Measurements from ENCODE around the gene TMEM175. TPM values are rescaled to one million over a fixed set of nuclear protein-coding genes. Genes with fewer than 3 reads are reported as not detected.
"Not testable (repeated sequence)": the region's sequence is repeated elsewhere in the genome, so short reads cannot be mapped to it uniquely, and the experiment has no call there.

TMEM175 gene
- total RNA-seq, 1 experiment from 2014 or later: 10.5 TPM

DNA sequence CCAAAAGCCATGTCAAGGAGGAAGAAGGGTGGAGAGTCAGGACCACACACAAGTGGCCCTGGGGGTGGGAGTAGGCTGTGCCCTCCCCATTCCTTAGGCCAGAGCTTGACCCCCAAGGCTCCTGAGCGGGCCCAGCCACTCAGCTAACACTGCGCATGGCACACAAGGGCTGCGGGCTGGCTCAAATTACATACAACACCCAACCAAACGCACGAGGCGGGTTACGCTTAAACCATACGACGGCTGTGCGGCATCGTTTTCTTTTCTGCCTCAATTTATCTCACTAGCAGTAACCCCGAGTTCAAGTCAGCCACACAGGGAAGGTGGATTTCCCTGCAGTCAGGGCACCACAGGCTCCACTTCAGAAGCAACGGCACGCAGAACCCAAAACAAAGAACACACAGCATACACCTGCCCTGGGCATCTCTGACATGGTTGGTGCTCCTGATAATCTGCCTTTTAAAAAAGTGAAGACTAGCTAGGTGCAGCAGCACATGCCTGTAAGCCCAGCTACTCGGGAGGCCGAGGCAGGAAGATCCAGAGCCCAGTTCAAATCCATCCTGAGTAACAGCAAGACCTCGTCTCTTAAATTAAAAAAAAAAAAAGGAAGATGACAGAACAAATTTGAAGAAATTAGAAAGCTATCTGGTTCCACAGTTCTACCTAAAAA is 3.0 kb upstream of the TMEM175 start:
- in situ Hi-C loops (cut with HindIII; ENCODE audit: low pct_unique_long_range_greater_than_20kb, low sequenced_read_pairs): no loop called here
- DNase-seq (ENCODE audit: low read depth, low spot score): no peak

DNA sequence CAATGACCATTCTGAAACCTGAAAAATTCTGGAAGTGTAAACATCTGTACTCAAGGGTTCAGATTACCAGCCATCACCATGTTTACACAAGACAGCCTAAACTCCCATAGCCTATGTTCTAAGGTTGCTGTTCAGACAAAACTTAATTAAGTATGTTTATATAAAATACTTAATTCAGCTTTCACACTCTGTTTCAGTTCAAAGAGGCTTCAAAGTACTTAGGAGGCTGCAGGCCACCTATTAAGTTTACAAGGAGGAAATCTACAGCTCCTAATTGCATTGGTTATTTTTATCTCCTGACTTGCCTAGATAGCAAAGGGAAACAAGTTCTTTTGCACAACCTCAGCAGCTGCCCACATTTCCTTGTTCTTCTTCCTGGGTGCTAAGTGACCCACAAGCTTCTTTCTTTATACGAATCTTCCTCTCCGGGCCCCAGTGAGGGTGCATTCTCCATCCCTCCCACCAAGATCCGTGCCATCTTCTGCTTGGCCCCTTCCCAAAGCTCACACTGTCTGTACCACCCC is 2.2 kb upstream of the TMEM175 start:
- no peak for DNase-seq (ENCODE audit: low read depth, low spot score)
- in situ Hi-C loops (cut with HindIII; ENCODE audit: low pct_unique_long_range_greater_than_20kb, low sequenced_read_pairs): no loop called here

DNA sequence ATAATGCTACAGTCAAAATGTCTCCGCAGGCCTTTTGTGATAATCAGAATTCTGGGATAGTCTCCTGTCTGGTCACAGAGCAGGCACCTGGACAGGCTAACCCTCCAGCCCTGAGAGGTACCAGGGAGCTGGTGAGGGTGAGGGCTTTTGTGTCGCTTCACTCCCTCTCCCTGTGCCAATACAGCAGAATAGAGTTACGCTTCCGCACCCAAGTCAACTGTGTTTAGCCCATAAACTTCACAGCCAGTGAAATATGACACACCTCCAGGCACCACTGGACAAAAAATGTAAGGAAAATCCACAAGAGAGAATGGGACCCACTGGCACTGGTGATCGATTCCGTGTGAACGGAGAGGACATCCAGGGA is 1.4 kb upstream of the TMEM175 start:
- in situ Hi-C loops (cut with HindIII; ENCODE audit: low pct_unique_long_range_greater_than_20kb, low sequenced_read_pairs): no loop called here

DNA sequence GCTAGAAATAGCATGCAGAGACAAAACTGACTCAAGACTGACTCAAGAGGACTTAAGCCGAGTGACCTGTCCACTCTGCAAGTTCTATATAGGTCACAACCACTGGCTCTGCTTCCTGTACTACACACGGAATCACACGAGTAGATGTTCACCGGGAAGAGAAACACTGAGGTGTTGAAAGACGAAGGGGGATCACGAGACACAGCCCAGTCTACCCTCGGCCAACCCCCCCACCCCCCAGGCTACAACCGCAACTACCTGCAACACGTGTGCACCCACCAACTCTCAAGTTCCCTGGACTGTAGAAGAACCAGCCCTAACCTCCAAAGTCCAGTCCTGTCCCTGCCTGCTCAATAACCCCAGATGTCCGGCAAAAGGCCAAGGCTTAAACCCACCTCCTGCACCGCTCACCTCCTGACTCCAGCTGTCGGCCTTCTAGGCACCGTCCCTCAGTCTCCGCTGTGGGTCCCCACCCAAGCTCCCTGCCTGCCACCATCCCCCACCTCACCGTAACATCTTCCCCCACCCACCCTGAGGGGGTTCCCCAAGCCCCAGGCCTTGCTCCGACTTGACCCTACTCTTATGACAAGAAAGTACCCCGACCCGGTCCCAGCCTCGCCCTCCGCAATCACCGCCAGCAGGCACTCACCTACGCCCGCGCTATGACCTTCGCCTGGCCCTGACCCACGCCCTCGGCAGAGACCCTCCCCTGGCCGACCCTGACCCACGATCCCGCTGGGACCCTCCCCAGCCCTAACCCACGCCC is 883 bp upstream of the TMEM175 start:
- in situ Hi-C loops (cut with HindIII; ENCODE audit: low pct_unique_long_range_greater_than_20kb, low sequenced_read_pairs): no loop called here
- DNase-seq (ENCODE audit: low read depth, low spot score): no peak

More for the DNA sequence above, 1.4 kb upstream of the TMEM175 start:
- no peak for DNase-seq (ENCODE audit: low read depth, low spot score)

DNA sequence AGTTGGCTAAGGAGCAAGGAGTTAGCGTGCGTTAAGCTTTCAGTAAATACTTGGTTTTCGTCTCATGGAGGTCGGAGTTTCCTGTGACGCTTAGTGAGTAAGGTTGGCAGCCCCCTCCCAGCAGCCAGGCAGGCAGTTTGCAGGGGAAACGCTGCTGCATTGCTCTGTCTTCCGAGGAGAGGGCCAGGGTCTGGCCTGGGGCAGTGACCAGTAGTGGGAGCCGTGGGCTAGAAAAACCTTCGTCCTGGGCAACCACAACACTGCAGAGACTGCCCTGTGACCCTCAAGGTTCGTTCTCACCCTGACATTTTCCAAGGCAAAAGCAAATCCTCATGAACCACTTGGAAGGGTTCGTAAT is 432 bp downstream of the TMEM175 start:
- DNase-seq (ENCODE audit: low read depth, low spot score): no peak
- in situ Hi-C loops (cut with HindIII; ENCODE audit: low pct_unique_long_range_greater_than_20kb, low sequenced_read_pairs): no loop called here

DNA sequence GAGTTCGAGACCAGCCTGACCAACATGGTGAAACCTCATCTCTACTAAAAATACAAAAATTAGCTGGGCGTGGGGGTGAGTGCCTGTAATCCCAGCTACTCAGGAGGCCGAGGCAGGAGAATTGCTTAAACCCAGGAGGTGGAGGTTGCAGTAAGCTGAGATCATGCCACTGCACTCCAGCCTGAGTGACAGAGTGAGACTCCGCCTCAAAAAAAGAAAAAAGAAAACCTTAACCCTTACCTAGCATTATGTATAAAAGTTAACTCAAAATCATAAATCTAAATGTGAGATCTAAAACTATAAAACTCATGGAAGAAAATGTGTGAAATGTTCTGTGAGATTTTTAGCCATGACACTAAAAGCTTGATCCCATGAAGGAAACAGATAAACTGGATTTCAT is 7.2 kb downstream of the TMEM175 start:
- in situ Hi-C loops (cut with HindIII; ENCODE audit: low pct_unique_long_range_greater_than_20kb, low sequenced_read_pairs): not testable (repeated sequence)

DNA sequence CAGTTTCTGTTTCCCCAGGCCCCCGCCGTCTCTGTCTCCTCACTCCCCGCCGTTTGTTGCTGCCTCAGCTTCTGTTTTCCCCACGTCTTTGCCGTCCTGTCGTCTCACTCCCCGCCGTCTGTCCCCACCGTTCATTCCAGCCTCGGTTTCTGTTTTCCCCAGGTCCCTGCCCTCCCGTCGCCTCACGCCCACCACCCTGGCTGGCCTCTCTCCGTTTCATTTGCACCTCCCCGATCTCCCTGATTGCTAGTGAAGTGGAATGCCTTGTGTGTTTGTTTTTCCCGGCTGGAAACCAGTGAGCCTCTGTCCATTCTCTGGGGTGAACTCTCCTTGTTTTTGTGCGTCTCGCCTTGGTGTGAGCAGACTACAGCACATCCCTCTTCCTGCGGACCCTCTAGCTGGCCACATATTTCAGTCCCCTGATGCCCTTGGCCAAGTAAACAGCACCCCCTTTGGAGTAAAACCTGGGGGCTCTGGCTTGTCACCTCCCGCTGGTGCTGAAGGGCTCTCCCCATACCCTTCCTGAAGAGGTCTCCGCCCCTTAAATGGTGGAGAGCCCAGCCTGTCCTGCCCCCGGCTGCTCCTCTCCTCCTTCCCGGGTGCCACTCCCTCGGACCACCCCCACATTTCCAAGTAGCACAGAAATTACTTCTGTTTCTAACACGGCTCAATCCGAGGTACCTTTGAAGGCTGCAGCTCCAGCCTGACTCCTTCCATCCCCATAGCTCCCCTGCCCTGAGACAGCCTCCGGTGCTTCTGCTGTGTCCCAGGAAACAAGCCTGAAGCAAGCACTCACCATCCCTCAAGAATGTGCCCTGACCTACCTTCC is 13.2 kb downstream of the TMEM175 start:
- no peak for DNase-seq (ENCODE audit: low read depth, low spot score)
- in situ Hi-C loops (cut with HindIII; ENCODE audit: low pct_unique_long_range_greater_than_20kb, low sequenced_read_pairs): no loop called here

More for the DNA sequence above, 7.2 kb downstream of the TMEM175 start:
- not testable (repeated sequence) for DNase-seq (ENCODE audit: low read depth, low spot score)

DNA sequence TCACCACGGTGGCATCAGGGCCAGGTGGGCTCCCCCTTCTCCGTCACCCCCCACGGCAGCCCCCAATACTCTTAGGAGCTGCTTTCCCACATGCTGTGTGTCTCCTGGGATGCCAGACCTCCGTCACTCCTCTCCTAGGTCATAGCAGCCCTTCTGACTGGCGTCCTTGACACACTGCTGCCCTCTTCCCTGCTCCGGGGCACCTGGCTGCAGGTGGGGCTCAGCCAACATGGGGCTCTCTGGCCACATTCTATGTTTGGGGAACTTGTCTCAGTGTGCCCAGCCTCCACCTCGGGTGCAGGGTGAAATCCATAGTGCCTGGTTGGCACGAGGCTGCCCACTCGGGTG is 13.8 kb downstream of the TMEM175 start:
- in situ Hi-C loops (cut with HindIII; ENCODE audit: low pct_unique_long_range_greater_than_20kb, low sequenced_read_pairs): no loop called here
- no peak for DNase-seq (ENCODE audit: low read depth, low spot score)

DNA sequence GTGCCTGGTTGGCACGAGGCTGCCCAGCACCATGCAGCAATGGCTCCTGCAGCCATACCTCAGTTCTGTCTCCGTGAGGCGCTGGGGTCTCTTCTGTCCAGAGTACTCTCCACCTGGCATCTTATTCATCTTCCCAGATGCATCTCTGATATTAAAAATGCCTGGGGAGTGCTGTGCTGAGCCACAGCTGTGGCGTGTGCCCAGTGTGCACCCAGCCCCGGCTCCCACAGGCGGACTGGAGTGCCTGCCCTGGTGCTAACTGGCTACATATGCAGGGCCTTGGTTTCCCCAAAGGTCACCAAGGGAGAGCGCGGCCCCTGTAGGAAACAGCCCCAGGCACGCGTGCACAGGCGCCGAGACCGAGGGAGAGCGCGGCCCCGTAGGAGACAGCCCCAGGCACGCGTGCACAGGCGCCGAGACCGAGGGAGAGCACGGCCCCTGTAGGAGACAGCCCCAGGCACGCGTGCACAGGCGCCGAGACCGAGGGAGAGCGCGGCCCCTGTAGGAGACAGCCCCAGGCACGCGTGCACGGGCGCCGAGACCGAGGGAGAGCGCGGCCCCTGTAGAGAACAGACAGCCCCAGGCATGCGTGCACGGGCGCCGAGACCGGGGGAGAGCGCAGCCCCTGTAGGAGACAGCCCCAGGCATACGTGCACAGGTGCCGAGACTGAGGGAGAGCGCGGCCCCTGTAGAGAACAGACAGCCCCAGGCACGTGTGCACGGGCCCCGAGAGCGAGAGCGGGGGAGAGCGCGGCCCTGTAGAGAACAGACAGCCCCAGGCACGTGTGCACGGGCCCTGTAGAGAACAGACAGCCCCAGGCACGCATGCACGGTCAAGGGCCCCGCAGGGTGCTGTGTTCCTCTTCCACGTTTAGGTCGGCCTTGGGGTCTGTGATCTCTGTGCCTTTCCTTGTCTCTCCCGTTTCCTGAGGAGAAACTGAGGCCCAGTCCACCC is 14.5 kb downstream of the TMEM175 start:
- no peak for DNase-seq (ENCODE audit: low read depth, low spot score)
- in situ Hi-C loops (cut with HindIII; ENCODE audit: low pct_unique_long_range_greater_than_20kb, low sequenced_read_pairs): no loop called here

DNA sequence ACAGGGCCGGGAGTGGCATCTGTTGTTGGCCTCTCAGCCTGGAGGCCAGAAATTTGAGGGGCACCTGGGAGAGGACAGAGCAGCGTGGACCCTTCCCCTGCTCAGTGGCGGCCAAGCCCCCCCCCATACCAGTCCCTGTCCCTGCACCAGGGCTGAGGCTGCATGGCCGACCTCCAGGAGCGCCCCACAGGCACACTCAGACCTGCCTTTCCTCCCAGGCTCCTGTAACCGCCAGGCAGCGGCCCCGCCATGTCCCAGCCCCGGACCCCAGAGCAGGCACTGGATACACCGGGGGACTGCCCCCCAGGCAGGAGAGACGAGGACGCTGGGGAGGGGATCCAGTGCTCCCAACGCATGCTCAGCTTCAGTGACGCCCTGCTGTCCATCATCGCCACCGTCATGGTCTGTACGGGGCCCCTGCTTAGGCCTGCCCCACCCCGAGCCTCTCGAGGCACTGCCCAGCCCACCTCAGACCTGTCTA is 15.3 kb downstream of the TMEM175 start:
- in situ Hi-C loops (cut with HindIII; ENCODE audit: low pct_unique_long_range_greater_than_20kb, low sequenced_read_pairs): no loop called here
- DNase-seq (ENCODE audit: low read depth, low spot score): no peak

DNA sequence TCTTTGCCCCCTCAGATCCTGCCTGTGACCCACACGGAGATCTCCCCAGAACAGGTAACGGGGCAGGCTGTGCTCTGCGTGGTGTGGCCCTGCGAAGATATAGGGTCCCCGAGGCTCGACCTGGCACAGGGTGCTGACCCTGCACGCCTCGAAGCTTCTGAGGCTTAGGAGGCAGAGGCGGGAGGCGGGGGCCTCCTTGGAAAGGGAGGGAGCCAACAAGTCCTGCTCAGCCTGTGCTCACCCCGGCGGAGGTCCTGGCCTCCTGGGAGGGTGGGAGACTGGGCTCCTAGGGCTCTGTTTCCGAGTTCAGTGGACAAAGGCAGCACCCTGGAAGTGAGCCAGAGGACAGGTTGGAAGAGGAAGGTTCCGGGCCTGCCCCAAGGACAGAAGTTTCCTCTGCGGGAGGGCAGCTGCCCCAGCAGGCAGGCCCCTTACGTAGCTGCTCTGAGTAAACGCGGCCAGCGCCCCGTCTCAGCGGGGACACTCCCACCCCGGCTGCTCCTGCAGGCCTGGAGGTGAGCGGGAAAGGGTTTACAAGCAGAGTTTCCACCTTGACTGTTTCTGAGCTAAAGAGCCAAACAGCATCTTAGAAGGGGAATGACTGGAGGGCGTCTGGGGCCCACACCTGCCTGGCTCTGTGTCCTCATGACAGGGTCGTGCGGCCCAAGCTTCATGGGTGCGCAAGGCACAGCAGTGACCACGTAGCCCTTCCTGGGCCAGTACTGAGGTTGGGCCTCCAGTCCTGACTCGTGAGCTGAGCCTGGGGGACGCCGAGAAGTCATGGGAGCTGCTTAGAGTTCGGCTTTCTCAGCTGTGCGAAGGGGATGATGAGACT is 16.1 kb downstream of the TMEM175 start:
- in situ Hi-C loops (cut with HindIII; ENCODE audit: low pct_unique_long_range_greater_than_20kb, low sequenced_read_pairs): no loop called here
- DNase-seq (ENCODE audit: low read depth, low spot score): no peak

DNA sequence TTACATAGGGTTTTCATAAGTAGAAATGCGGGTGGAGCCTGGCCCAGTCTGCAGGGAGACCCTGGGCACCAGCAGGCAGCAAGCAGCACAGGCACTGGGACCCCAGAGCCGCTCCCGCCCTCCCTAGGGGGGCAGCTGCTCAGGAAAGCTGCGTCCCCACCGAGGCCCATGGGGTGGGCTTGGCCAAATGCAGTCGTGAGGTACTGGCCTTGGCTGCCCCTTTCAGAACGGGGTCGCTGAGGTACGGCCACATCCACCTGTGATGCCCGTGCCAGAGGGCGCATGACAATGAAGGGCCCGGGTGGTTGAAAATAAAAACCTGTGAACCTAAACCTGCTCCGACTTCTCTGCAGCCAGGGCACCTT is 16.7 kb downstream of the TMEM175 start:
- in situ Hi-C loops (cut with HindIII; ENCODE audit: low pct_unique_long_range_greater_than_20kb, low sequenced_read_pairs): no loop called here

DNA sequence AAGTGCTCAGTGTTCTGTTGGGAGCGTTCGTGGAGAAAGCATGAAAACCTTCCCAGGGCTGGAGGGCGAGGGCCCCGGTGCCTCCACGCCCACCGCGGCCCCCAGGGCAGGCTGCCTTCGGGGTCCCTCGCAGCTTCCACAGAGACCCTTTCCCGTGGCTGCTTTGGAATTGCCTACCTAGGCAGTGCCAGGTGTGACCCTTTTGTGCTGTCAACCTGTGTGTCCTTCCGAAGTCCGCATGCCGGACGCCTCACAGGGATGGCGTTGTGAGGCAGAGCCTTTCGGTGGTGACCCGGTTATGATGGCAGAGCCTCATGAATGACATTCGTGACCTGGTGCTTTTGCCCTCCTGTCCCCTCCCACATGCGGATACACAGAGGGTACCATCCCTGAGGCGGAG is 17.4 kb downstream of the TMEM175 start:
- DNase-seq (ENCODE audit: low read depth, low spot score): no peak
- in situ Hi-C loops (cut with HindIII; ENCODE audit: low pct_unique_long_range_greater_than_20kb, low sequenced_read_pairs): no loop called here

More for the DNA sequence above, 16.7 kb downstream of the TMEM175 start:
- no peak for DNase-seq (ENCODE audit: low read depth, low spot score)

DNA sequence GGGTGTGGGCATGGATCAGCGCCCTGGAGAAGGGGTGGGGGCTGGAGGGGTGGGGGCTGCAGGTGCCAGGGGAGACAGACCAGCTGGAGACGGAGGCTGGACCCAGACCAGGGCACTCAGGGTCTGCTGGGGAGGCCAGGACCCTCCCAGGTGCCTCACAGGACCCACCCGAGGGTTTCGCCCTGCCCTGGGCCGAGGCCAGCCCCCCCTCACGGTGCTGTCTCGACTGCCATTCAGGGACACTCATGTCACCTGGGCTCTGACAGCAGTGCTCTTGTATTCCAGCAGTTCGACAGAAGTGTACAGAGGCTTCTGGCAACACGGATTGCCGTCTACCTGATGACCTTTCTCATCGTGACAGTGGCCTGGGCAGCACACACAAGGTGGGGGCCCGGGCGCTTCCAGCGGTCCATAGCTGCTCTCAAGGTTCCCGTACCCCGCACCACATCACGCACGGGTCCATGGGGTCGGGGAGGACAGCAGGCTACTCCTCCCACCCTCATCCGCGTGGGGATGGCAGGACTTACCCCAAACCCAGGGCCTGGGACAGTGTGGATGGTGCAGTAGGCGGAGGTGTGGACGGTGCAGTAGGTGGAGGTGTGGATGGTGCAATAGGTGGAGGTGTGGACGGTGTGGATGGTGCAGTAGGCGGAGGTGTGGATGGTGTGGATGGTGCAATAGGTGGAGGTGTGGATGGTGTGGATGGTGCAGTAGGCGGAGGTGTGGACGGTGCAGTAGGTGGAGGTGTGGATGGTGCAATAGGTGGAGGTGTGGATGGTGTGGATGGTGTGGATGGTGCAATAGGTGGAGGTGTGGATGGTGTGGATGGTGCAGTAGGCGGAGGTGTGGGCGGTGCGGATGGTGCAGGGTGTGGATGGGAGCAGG is 18.1 kb downstream of the TMEM175 start:
- no peak for DNase-seq (ENCODE audit: low read depth, low spot score)
- in situ Hi-C loops (cut with HindIII; ENCODE audit: low pct_unique_long_range_greater_than_20kb, low sequenced_read_pairs): no loop called here

DNA sequence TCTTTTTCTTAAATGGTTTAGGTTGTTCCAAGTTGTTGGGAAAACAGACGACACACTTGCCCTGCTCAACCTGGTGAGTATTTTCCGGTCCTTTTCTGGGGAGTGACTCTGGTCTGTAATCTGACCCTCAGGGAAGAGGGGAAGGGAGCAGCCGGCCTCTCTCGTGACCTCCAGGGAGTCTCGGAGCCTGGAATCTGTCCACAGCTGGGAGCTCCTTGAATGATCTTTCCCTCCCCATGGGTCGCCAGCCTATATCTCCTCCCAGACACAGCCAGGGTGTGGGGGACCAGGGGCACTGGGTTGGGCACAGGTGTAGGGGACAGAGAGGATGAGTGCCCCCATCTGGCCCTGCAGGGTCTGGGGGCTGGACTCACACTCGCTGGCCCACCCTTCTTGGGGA is 18.9 kb downstream of the TMEM175 start:
- in situ Hi-C loops (cut with HindIII; ENCODE audit: low pct_unique_long_range_greater_than_20kb, low sequenced_read_pairs): no loop called here
- no peak for DNase-seq (ENCODE audit: low read depth, low spot score)

Data from SK-MEL-5 (cell line).